Cardiac muscle cell (in vitro differentiated cells and primary cell): Measurements from ENCODE around the gene MAD1L1. TPM values are rescaled to one million over a fixed set of nuclear protein-coding genes. Genes with fewer than 3 reads are reported as not detected.

Source experiments
- DNase-seq, 2 donors: peaks; one replicate each; pipeline versions ENCODE4 v3.0.0 to v3.0.0-alpha.2; 2010 to 2017; ENCODE audit warnings: low read depth in 1 of 2, low spot score in 1 of 2
- H3K27ac ChIP-seq: fragments of 200-600 bp; sonication (generic); 2 replicates; pipeline ENCODE4 v1.5.1; 2016
- H3K27me3 ChIP-seq: fragments of 200-600 bp; sonication (generic); 2 replicates; pipeline ENCODE4 v1.6.0; 2016; ENCODE audit warnings: control low read depth
- H3K36me3 ChIP-seq: fragments of 200-600 bp; sonication (generic); 2 replicates; pipeline ENCODE4 v1.5.1; 2016; ENCODE audit warnings: control low read depth
- H3K4me1 ChIP-seq: fragments of 200-600 bp; sonication (generic); 2 replicates; pipeline ENCODE4 v1.8.1; 2017; ENCODE audit warnings: low read depth, mild to moderate bottlenecking, mixed run types
- H3K4me3 ChIP-seq: fragments of 200-600 bp; sonication (generic); 2 replicates; pipeline ENCODE4 v1.5.1; 2016; ENCODE audit warnings: mild to moderate bottlenecking
- H3K9me3 ChIP-seq: fragments of 200-600 bp; sonication (generic); 2 replicates; pipeline ENCODE4 v1.5.1; 2017; ENCODE audit warnings: low read depth, mild to moderate bottlenecking, control low read depth
- polyA plus RNA-seq: library from polyadenylated mRNA; unstranded; fragments of >200 nt; fragmentation: Nextera tagmentation; extraction: Ambion mirVana; gene quantifications from 2 replicates; pipeline ENCODE4 v1.2.1, GENCODE V29; 2016
- total RNA-seq: library from RNA; depleted of rRNA; stranded (reverse); fragments of >200 nt; gene quantifications from 2 replicates; pipeline ENCODE4 v1.2.3, GENCODE V29; 2016
- TF ChIP-seq, protein P1 (sequence below): IDR thresholded peaks from 2 replicates; pipeline ENCODE4 v1.5.1; 2012; ENCODE audit warnings: low read depth, mild to moderate bottlenecking, low read length

MAD1L1 gene
- total and polyA plus RNA-seq, 2 experiments from 2014 or later: 38.3 to 56.2 TPM

DNA sequence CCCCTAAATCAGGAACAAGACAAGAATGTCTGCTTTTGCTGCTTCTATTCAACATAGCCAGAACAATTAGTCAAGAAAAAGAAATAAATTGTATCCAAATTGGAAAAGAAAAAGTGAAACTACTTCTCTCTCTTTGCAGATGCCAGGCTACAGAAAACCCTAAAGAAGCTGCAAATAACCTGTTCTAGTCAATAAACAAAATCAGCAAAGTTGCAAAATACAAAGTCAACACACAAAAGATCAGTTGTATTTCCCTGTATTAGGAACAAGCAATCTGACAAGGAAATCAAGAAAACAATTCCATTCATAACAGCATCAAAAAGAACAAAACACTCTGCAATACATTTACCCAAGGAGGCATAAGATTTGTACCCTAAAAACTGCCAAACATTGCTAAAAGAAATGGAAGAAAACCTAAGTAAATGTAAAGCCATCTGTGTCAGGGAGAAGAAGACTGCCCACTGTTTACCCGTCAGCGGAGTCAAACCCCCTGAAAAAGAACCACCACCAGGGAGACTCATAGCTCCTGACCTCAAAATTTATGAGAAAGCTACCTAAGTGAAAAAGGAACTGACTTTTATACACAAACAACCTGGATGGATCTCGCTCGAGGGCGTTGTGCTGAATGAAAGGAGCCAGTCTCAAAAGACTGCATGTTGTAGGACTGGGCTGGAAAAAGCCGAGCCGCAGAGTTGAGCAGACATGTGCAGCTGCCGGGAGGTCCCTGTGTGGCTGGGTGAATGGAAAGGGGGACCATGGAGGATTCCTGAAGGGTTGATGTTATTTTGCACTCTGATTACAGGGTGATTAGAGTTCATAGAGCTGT is 263.1 kb downstream of the MAD1L1 start:
- H3K4me1 ChIP-seq: no peaks in the 10 kb centered on the region
- no peaks in the 10 kb centered on the region for H3K36me3 ChIP-seq
- TF ChIP-seq, protein P1, sequence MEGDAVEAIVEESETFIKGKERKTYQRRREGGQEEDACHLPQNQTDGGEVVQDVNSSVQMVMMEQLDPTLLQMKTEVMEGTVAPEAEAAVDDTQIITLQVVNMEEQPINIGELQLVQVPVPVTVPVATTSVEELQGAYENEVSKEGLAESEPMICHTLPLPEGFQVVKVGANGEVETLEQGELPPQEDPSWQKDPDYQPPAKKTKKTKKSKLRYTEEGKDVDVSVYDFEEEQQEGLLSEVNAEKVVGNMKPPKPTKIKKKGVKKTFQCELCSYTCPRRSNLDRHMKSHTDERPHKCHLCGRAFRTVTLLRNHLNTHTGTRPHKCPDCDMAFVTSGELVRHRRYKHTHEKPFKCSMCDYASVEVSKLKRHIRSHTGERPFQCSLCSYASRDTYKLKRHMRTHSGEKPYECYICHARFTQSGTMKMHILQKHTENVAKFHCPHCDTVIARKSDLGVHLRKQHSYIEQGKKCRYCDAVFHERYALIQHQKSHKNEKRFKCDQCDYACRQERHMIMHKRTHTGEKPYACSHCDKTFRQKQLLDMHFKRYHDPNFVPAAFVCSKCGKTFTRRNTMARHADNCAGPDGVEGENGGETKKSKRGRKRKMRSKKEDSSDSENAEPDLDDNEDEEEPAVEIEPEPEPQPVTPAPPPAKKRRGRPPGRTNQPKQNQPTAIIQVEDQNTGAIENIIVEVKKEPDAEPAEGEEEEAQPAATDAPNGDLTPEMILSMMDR: no peak
- no peaks in the 10 kb centered on the region for H3K9me3 ChIP-seq
- H3K4me3 ChIP-seq: no peak overlapping the region
- H3K27ac ChIP-seq: no peak overlapping the region
- DNase-seq: no peak
- no peaks in the 10 kb centered on the region for H3K27me3 ChIP-seq

DNA sequence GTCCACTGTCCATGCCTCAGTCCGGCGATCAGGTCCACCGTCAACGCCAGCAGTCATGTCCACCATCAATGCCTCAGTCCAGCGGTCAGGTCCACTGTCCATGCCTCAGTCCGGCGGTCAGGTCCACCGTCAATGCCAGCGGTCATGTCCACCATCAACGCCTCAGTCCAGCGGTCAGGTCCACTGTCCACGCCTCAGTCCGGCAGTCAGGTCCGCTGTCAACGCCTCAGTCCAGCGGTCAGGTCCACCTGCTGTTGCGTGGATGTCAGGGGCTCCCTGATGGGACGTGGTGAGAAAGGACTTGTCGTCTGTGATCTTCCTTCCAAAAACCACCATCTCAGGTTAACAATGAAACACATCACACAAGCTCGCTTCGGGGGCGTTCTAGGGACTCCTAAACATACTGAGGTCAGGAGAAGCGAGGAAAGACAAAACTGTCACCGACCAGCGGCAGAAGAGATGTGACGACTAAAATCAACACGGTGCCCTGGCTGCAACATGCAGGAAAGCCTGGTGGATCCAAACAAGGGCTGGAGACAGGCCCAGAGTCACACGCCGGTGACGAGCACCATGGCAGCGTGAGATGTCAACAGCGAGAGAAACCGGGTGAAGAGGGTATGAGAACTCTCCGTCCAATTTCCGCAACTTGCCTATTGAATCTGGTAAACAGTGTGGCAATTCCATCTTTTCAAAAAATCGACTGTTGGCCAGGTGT is 264.2 kb downstream of the MAD1L1 start:
- no peaks in the 10 kb centered on the region for H3K9me3 ChIP-seq
- H3K36me3 ChIP-seq: no peaks in the 10 kb centered on the region
- no peak overlapping the region for H3K27ac ChIP-seq
- no peaks in the 10 kb centered on the region for H3K4me1 ChIP-seq
- TF ChIP-seq, protein P1: no peak
- H3K4me3 ChIP-seq: no peak overlapping the region
- DNase-seq: no peak
- no peaks in the 10 kb centered on the region for H3K27me3 ChIP-seq

DNA sequence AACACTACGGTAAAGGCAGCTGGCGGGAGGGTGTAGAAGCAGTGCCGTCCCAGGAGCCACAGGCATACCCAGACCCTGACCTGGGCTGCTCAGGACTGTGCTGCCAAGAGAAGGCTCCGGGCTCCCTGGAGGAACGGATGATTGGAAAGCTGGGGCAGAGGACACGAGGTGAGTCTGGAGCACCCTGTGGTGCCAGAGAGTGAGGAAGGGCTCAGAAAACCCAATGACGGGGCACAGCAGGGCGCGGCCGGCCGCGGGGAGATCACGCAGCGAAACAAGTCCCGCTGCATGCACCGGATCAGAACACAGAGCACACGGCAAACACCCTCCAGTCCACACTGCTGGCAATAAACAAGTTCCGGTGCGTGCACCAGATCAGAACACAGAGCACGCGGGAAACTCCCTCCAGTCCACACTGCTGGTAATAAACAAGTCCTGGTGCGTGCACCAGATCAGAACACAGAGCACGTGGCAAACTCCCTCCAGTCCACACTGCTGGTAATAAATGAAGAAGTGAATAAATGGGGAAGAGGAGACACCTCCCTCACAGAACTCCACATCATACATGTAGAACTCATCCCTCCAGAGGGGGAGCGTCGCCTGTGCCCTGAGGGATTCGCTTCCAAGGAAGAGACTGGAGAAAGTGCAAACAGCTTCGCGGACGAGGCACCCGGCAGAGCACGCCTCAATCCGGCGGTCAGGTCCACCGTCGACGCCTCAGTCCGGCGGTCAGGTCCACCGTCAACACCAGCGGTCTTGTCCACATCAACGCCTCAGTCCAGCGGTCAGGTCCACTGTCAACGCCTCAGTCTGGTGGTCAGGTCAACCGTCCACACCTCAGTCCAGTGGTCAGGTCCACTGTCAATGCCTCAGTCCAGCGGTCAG is 265.0 kb downstream of the MAD1L1 start:
- no peak for DNase-seq
- H3K4me3 ChIP-seq: no peak overlapping the region
- no peaks in the 10 kb centered on the region for H3K36me3 ChIP-seq

DNA sequence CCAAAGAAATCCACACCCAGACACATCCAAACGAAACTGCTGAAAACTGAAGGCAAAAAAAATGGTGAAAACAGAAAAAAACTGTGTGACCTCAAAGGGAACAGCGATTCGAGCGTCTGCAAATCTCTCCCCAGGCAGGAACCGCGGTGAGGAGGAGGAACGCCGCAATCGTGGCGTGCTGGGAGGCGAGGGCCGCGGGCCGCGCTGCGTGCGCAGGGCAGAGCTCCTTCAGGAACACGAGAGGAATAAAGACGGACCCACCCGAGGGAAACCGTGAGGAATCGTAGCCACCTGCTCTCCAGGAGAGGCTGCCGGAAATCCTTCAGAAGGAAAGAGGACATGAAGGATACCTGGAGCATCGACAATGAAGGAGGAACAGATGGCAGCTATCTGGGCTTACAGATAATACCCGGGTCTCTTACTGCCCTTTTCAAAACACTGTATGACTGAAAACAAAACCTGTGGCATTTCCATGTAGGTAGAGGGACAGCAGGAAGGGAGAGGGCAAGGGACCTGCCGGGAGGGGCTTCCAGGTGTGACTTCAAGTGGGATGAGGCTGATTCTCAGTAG is 266.0 kb downstream of the MAD1L1 start:
- H3K9me3 ChIP-seq: no peaks in the 10 kb centered on the region
- H3K27me3 ChIP-seq: no peaks in the 10 kb centered on the region
- H3K4me3 ChIP-seq: no peak overlapping the region
- no peaks in the 10 kb centered on the region for H3K36me3 ChIP-seq
- no peak overlapping the region for H3K27ac ChIP-seq
- no peak for DNase-seq
- H3K4me1 ChIP-seq: no peaks in the 10 kb centered on the region
- TF ChIP-seq, protein P1: no peak

More for the DNA sequence above, 265.0 kb downstream of the MAD1L1 start:
- H3K4me1 ChIP-seq: no peaks in the 10 kb centered on the region
- H3K9me3 ChIP-seq: no peaks in the 10 kb centered on the region
- H3K27ac ChIP-seq: no peak overlapping the region
- TF ChIP-seq, protein P1: no peak
- H3K27me3 ChIP-seq: no peaks in the 10 kb centered on the region
